Activated CD8-positive, alpha-beta memory T cell treated with anti-CD3 and anti-CD28 coated beads, Interleukin-2, amount 50 U/mL, for 4 hours (primary cell): Measurements from ENCODE around the gene VAV2.

Experiments used
- DNase-seq: peaks from one replicate; pipeline ENCODE4 v3.0.0-alpha.2; 2020

Gene VAV2

GRCh38 chr9:133980864-133981588 lies 11.1 kb downstream of the VAV2 start:
- no peak for DNase-seq

DNA sequence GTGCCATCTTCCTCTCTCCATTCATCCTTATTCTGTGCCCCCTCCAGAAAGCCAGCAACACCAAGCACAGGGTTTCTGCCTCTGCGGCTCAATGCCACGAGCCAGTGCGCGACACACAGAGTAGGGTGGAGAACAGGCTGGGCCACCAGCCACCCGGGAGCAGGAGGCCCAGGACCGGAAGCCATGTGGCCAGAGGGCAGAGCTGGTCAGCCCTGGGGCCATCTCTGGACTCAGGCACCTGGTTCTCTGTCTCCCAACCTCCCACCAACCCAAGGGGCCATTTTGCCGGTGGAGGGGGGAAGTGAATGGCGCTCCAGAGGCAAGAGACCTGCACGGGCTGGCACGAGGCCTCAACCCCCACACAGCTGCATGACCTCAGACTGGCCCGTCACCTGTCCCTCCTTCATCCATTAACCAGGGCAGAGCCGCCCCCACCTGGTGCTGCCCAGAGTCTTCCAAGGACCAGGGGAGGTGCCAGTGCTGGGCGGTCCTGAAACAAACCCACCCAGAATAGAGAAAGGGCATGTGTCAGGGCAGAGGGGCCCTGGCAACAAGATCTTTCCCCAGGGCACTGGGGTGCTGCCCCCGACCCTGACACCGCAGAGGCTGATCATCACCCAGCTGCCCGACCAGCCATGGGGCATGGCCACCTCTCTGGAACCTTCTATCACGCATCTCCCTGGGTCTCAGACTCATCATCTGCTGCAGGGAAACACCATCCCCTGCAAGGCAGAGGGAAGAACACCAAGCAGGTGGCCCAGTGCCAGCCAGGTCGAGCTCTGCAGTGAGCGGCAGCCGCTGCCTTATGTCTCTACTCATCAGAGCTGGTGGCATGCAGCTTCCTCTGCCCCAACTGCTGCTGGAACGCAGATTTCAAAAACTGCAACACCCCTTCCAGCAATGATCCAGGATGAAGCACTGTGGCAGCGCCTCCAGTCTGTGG lies 11.9 kb downstream of the VAV2 start:
- no peak for DNase-seq

GRCh38 chr9:133979273-133979920 lies 12.7 kb downstream of the VAV2 start:
- no peak for DNase-seq

DNA sequence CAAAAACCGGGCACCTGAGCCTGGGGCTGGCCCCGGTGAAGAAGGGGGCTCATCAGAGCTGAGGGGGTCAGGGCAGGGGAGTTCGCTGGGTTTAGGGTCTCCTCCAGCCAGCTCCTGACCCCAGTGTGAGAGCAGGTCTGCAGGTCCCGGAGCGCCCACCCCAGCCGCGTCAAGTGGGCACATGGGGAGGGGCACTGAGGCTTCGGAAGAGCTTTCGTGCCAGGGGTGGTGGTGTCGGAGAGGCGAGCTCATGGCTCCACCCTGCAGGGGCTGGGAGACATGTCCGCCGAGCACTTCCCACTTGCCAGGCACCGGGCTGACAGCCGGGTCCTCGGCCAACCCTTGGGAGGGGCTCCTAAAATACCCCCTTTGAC lies 13.2 kb downstream of the VAV2 start:
- no peak for DNase-seq

DNA sequence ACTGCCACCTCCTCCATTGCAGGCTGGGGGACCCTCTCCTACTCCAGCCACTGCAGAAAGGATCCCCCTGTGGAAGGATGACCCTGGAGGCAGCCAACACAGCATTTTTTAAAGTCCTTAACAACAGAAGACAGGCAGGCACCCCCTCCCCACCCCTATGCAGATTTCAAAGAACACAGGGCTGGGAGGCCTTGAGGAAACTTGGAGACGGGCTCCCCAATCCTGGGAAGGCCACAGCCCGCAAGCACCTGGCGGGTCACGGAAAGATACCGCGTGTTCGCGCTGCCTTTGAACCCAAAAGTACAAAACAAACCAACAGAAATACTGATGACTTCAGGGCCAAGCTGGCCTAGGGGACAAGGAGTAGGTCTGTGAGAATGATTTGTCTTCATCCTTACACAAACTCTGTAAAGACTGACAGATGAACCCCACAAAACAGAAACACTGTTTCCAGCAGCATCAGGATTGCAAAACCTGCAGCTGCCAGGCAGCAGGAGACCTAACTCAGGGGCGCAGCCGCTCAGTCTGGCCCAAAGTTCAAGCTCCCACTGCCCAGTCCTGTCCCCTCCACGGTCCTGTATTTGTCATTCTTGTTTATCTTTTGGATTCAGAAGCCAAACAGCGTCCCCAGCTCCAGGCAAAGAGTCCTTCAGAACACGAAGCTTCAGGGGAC lies 13.8 kb downstream of the VAV2 start:
- DNase-seq = no peak

DNA sequence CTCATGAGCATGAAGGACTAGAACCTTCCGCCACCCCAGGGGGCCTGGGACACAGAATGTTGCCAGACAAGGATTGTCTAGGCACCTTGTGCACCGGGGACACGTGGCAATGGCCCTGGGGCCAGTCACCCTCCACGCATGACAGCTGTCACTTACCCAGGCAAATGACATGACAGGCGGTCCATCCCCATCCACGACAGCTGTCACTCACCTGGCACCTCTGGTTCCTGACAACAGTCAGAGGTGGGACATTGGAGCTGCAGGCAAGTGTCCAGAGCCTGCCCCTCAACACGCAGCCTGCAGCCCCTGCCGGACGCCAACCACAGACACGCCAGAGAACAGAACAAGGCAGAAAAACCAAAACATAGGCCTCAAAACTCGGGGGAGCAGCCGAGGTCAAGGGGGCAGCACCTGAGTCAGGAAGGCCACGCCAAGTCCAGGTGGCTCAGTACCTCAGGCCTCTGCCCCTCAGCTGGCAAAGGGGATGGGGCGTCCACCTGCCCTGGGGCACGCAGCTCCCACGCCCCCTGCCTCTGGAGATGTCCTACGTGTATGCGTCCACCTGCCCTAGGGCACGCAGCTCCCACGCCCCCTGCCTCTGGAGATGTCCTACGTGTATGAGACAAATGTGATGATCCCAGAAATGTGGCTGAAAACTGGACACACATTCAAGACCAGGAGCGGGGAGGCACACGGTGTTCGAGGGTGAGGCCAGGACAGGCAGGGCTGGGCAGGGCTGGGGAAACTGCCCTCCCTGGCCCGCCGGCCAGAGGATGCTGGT lies 14.5 kb downstream of the VAV2 start:
- no peak for DNase-seq

- DNase-seq = no peak
Measured at GRCh38 chr9:133976887-133977286, 15.2 kb downstream of the VAV2 start.

GRCh38 chr9:133976191-133976861 lies 15.8 kb downstream of the VAV2 start:
- DNase-seq = no peak

GRCh38 chr9:133975511-133975910 lies 16.6 kb downstream of the VAV2 start:
- DNase-seq = no peak

GRCh38 chr9:133974631-133975341 lies 17.3 kb downstream of the VAV2 start:
- no peak for DNase-seq

GRCh38 chr9:133973791-133974630 lies 18.1 kb downstream of the VAV2 start:
- DNase-seq = no peak

GRCh38 chr9:133973111-133973790 lies 18.9 kb downstream of the VAV2 start:
- DNase-seq = no peak

DNA sequence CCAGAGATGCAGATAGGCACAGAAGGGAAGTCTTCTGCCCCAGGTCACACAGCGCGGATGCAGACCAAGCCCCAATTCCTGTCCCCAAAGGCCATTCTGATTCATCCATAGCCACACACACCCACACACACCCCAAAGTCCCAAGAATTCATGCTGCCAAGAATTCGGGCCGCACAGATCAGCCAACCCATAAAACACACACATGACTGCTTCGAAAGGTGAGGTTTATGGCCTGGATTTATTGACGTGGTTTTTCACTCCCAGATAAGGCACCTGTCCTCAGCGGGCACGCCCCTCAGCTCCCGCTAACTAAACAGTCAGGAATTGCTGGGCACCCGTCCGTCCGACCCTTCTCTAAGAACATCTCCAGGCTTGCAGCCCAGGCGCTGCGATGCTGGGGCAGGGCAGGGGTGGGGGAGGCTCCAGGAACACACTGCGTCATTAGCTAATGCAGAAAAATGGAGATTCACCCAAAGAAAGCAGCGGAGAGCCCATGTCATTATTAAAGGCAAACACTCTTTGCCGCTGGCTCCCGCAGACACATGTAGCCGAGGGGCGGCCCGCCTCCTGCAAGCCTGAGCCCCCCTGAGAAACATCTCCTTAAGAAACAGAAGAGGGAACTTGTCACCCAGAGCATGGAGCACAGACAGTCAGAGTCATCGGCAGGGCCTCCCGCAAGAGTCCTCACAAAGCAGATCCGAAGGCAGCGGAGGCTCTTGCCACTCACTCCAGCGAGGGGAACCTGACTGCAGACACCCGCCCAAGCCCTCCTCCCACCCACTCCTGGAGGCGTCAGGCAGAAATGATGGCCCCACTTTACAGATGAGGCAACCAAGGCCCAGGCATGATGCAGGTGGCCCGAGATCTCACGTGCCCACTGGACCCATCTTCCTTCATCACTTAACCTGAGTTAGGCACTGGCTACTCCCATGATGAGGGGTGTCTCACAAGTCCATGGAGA lies 19.9 kb downstream of the VAV2 start:
- DNase-seq = no peak

DNA sequence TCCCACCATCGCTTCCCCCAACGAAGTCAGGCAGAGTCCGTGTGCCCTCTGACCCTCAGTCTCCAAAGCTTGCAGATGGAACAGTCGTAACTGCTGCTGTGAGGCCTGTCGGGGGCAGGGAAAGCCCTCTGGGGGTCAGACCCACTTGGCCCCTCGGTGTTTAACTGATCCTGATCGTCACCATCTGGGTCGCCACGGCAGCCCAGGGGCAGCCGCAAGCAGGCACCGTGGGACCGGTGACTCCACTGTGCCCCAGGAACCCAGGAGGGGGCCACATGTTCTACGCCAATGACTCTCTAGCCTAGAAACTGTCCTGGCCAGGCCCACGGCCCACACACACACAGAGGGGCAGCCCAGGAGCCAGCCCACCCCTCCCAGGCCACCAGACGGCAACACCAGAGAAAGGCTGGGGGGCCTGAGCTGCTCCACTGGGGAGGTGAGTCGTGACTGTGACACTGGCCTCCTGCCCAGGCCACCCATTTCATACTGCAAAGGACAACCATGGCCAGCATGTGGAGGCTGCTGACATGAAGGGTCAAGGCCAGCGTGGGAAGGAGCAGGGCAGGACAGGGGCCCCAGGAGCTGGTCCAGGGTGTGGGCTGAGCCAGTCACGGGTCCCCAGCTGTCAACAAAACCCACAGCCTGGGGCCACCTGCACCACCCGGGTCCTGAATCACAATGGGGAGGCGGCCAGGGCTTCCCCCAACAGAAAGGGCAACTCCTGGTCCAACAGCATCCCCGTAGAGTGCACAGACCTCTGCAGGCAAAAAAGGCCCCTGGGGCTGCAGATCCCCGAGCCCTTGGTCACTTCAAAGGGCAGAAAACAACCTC lies 20.8 kb downstream of the VAV2 start:
- DNase-seq = no peak

DNA sequence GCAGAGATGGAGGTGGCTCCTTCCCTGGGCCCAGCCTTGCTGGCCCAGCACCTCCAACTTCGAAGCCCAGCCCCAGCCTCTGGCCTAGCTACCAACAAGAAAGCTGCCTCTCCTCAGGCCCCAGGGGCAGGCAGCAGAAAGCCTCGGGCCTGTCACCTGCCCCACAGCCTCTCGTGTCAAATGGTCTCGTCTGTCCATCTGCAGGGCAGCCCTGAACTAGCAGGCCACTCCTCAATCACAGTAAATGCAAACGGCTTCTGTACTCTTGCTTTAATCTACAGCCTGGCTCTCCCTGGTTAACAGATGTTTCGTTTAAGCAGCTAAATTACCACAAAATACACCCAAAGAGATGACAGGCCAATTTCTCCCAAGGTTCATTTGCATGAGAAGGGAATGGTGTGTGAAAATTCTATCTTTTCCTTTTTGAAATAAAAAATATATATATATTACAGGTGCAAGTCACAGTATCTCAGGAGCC lies 21.5 kb downstream of the VAV2 start:
- no peak for DNase-seq

- no peak for DNase-seq
Measured at GRCh38 chr9:133969681-133970580, 22.2 kb downstream of the VAV2 start.
